Glomerular endothelial cell (primary cell): ENCODE data around the gene TMC8. TPM values are rescaled to one million over a fixed set of nuclear protein-coding genes. Genes with fewer than 3 reads are reported as not detected.
"Not testable (repeated sequence)": the region's sequence is repeated elsewhere in the genome, so short reads cannot be mapped to it uniquely, and the experiment has no call there.

Experiments
- DNase-seq: peaks from one replicate; pipeline ENCODE4 v3.0.0-alpha.2; 2011; ENCODE audit warnings: low read depth, low spot score; ENCODE audit errors: extremely low read depth
- total RNA-seq: library from RNA; depleted of rRNA; stranded (reverse); fragments of >200 nt; gene quantifications from 2 replicates; pipeline ENCODE4 v1.2.3, GENCODE V29; 2015

TMC8 gene
- total RNA-seq: 0.10 and 1.1 TPM in 2 replicates

- no peak for DNase-seq
These were observed at the start of gene TMC8 for GRCh38 chr17:78130437-78131101. TMC8 (plus strand) TSS chr17:78130771; CDS start chr17:78131589, 818 bp downstream.

GRCh38 chr17:78081551-78081950, 49.0 kb upstream of the TMC8 start:
- DNase-seq: no peak

GRCh38 chr17:78082355-78082872, 48.2 kb upstream of the TMC8 start:
- not testable (repeated sequence) for DNase-seq

GRCh38 chr17:78082988-78083387, 47.6 kb upstream of the TMC8 start:
- DNase-seq: no peak

- DNase-seq: no peak
These were observed 43.8 kb upstream of the TMC8 start for GRCh38 chr17:78086740-78087139.

- no peak for DNase-seq
These were observed 42.0 kb upstream of the TMC8 start for GRCh38 chr17:78088529-78088928.

- no peak for DNase-seq
These were observed 40.8 kb upstream of the TMC8 start for GRCh38 chr17:78089576-78090281.

GRCh38 chr17:78092794-78093324, 37.7 kb upstream of the TMC8 start:
- DNase-seq: no peak

GRCh38 chr17:78095035-78095434, 35.5 kb upstream of the TMC8 start:
- DNase-seq: no peak

- no peak for DNase-seq
These were observed 34.5 kb upstream of the TMC8 start for GRCh38 chr17:78096093-78096492.

- no peak for DNase-seq
These were observed 29.5 kb upstream of the TMC8 start for GRCh38 chr17:78101112-78101511.

- DNase-seq: no peak
These were observed 29.0 kb upstream of the TMC8 start for GRCh38 chr17:78101542-78101941.

- DNase-seq: no peak
These were observed 27.3 kb upstream of the TMC8 start for GRCh38 chr17:78103311-78103710.

GRCh38 chr17:78104540-78104941, 26.0 kb upstream of the TMC8 start:
- no peak for DNase-seq

GRCh38 chr17:78105101-78105500, 25.5 kb upstream of the TMC8 start:
- no peak for DNase-seq

- DNase-seq: no peak
These were observed 25.0 kb upstream of the TMC8 start for GRCh38 chr17:78105551-78105950.

GRCh38 chr17:78106211-78106610, 24.4 kb upstream of the TMC8 start:
- DNase-seq: no peak

GRCh38 chr17:78107457-78107856, 23.1 kb upstream of the TMC8 start:
- DNase-seq: no peak

- no peak for DNase-seq
These were observed 22.4 kb upstream of the TMC8 start for GRCh38 chr17:78107976-78108725.

GRCh38 chr17:78108726-78109488, 21.7 kb upstream of the TMC8 start:
- no peak for DNase-seq

GRCh38 chr17:78109489-78109761, 21.1 kb upstream of the TMC8 start:
- DNase-seq: no peak
